B cell (primary cell): ENCODE data around the gene NATD1. TPM values are rescaled to one million over a fixed set of nuclear protein-coding genes. Genes with fewer than 3 reads are reported as not detected.

Experiments
- ATAC-seq: fragments of 200-7000 bp; cut with Tn5 transposase; one replicate; pipeline ENCODE4 v1.10.0; 2021; ENCODE audit warnings: low read depth, mild to moderate bottlenecking, moderate number of reproducible peaks, moderate library complexity
- CTCF ChIA-PET: fragments of 350-600 bp; sonication (Branson Sonifier 250); formaldehyde crosslinking; loops from one replicate; lab custom pipeline; 2021; ENCODE audit warnings: antibody characterized with exemption, inconsistent platforms; lab: Charles Lee
- POLR2A ChIA-PET: fragments of 350-600 bp; sonication (Branson Sonifier 250); formaldehyde crosslinking; loops from one replicate; lab custom pipeline; 2021; ENCODE audit warnings: antibody characterized with exemption; lab: Charles Lee
- DNase-seq: peaks from one replicate; pipeline ENCODE4 v3.0.0; 2013
- H2AFZ ChIP-seq: 2 replicates; pipeline ENCODE4 v1.6.1; 2012; ENCODE audit warnings: mild to moderate bottlenecking, low read depth, low read length; ENCODE audit not compliant: insufficient read depth, poor library complexity, severe bottlenecking
- H3K27ac ChIP-seq, 2 donors: 1 replicate in 1 of 2; 2 replicates in 1 of 2; pipeline ENCODE4 v1.5.1; 2012 to 2013; ENCODE audit warnings: low read length in 2 of 2, mild to moderate bottlenecking in 2 of 2, moderate library complexity in 1 of 2
- H3K27me3 ChIP-seq, 4 experiments: fragments of 200-600 bp in 1 of 4; sonication (generic) in 1 of 4; replicated peaks in 1 of 4; 1 replicate in 2 of 4; 2 replicates in 2 of 4; pipeline versions ENCODE4 v1.6.1 to v1.7.0; 2013 to 2016; ENCODE audit warnings: low read length in 3 of 4, mild to moderate bottlenecking in 2 of 4, mixed read lengths in 1 of 4, moderate library complexity in 1 of 4; ENCODE audit not compliant: insufficient read depth in 4 of 4, control insufficient read depth in 3 of 4; ENCODE audit errors: control extremely low read depth in 1 of 4
- H3K36me3 ChIP-seq, 2 experiments: replicated peaks in 1 of 2; 1 replicate in 1 of 2; 2 replicates in 1 of 2; pipeline versions ENCODE4 v1.6.1 to v1.7.1; 2013; ENCODE audit warnings: low read length in 1 of 2; ENCODE audit not compliant: insufficient read depth in 2 of 2, control insufficient read depth in 1 of 2; ENCODE audit errors: control extremely low read depth in 1 of 2, extremely low read depth in 1 of 2
- H3K4me1 ChIP-seq, 2 donors: fragments of 200-600 bp in 1 of 2; sonication (generic) in 1 of 2; 1 replicate in 1 of 2; 2 replicates in 1 of 2; pipeline versions ENCODE4 v1.5.1 to v1.6.1; 2013 to 2017; ENCODE audit warnings: low read length in 2 of 2; ENCODE audit not compliant: control insufficient read depth in 2 of 2, insufficient read depth in 2 of 2
- H3K4me2 ChIP-seq: replicated peaks from 2 replicates; pipeline ENCODE3; 2012; ENCODE audit warnings: mild to moderate bottlenecking, low read depth, low read length; ENCODE audit not compliant: poor library complexity, severe bottlenecking
- H3K4me3 ChIP-seq, 5 experiments: fragments of 200-600 bp in 1 of 5; sonication (generic) in 1 of 5; 1 replicate in 3 of 5; 2 replicates in 2 of 5; pipeline versions ENCODE4 v1.5.1 to v1.7.0; 2011 to 2016; ENCODE audit warnings: low read length in 4 of 5, mild to moderate bottlenecking in 4 of 5, low read depth in 2 of 5, control low read depth in 1 of 5, moderate library complexity in 1 of 5; ENCODE audit not compliant: insufficient read depth in 1 of 5; ENCODE audit errors: control extremely low read depth in 1 of 5, extremely low read depth in 1 of 5
- H3K79me2 ChIP-seq: fragments of 200-600 bp; sonication (generic); one replicate; pipeline ENCODE4 v1.6.0; 2016; ENCODE audit warnings: low read length; ENCODE audit not compliant: control insufficient read depth, insufficient read depth
- H3K9ac ChIP-seq: fragments of 200-600 bp; sonication (generic); 2 replicates; pipeline ENCODE4 v1.6.1; 2017; ENCODE audit warnings: mild to moderate bottlenecking, low read length, moderate library complexity
- H3K9me3 ChIP-seq, 3 donors: one replicate each; pipeline versions ENCODE4 v1.6.1 to v1.7.1; 2013; ENCODE audit warnings: low read length in 2 of 3; ENCODE audit not compliant: control insufficient read depth in 2 of 3, insufficient read depth in 1 of 3; ENCODE audit errors: control extremely low read depth in 1 of 3
- H4K20me1 ChIP-seq: 2 replicates; pipeline ENCODE4 v1.6.0; 2012; ENCODE audit warnings: mild to moderate bottlenecking, low read length; ENCODE audit not compliant: insufficient read depth, control insufficient read depth, poor library complexity, severe bottlenecking
- H3K27ac Mint-ChIP-seq: one replicate; pipeline ENCODE4 v1.8.0; 2021; ENCODE audit warnings: mixed read lengths
- H3K27me3 Mint-ChIP-seq: one replicate; pipeline ENCODE4 v1.8.0; 2021; ENCODE audit warnings: mixed read lengths
- H3K4me1 Mint-ChIP-seq: one replicate; pipeline ENCODE4 v1.8.0; 2021; ENCODE audit warnings: mixed read lengths
- H3K4me3 Mint-ChIP-seq: one replicate; pipeline ENCODE4 v1.8.0; 2021; ENCODE audit warnings: mixed read lengths
- H3K9me3 Mint-ChIP-seq: one replicate; pipeline ENCODE4 v1.8.0; 2022; ENCODE audit warnings: mixed read lengths; ENCODE audit not compliant: insufficient read depth
- EZH2 ChIP-seq: IDR thresholded peaks from 2 replicates; pipeline ENCODE4 v1.6.1; 2012; ENCODE audit warnings: borderline replicate concordance, low read depth, mild to moderate bottlenecking, moderate library complexity, low read length; ENCODE audit not compliant: insufficient read depth, poor library complexity, severe bottlenecking
- WGBS: methylation state at CpG from one replicate; pipeline ENCODE4 v1.1.5; 2013; ENCODE audit warnings: missing lambda C conversion rate; ENCODE audit not compliant: insufficient coverage; 5-methylcytosine and 5-hydroxymethylcytosine counted together
- intact Hi-C: fragments of 100-400 bp; cut with micrococcal nuclease; formaldehyde crosslinking; loops from one replicate; pipeline ENCODE4 v1.10.0; 2022
- polyA plus RNA-seq: library from polyadenylated mRNA; depleted of rRNA; stranded (reverse); fragments of >200 nt; gene quantifications from 2 replicates; pipeline ENCODE4 v1.2.3, GENCODE V29; 2012
- total RNA-seq, 2 donors: library from RNA; stranded (reverse); fragments of 120-200 nt in 1 of 2; gene quantifications; 1 replicate in 1 of 2; 2 replicates in 1 of 2; pipeline versions ENCODE4 v1.2.3 to v1.2.4, GENCODE V29; 2013 to 2022
- TF ChIP-seq, protein P1 (sequence below): fragments of 200-600 bp; IDR thresholded peaks from one replicate; pipeline ENCODE4 v1.8.0; 2022; ENCODE audit warnings: antibody characterized with exemption, mild to moderate bottlenecking

NATD1 gene
- total and polyA plus RNA-seq, 2 donors (not counting 1 experiment from before 2014, with no cell fraction given) = 2.0 to 6.7 TPM

DNA sequence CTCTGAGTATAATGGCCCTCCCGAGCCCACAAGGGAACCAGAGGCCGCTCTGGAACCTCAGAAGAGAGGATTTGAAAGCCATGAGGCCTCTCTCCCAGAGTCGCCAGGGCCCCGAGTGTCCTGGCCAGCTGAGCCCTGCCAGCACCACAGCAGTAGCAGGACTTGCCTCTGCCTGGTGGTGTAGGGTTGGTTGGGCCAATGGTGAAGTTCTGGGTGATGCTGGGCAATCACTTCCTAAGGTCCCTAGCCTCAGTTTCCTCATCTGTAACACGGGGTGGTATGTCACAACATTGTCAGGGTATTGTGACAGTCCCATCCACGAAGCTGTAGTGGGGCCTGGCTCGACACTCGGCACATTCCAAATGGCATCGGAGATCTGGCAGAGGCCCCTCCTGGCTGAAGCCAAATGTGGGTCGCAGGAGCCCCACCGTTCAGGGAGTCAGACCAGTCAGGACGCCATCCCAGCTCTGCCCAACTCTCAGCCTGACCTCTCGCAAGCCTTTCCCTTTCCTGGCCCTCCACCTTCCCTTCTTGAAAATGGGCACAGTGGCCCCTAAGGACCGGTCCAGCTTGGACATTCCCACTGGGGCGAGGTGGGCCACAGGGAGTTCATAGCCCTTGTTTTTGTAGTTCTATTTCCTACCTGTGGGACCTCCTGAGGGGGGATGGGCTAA, 1.7 kb downstream of the NATD1 start:
- H3K36me3 ChIP-seq = no peaks in the 10 kb centered on the region
- H3K4me2 ChIP-seq = no peak overlapping the region
- H4K20me1 ChIP-seq = no peaks in the 10 kb centered on the region
- H3K27me3 Mint-ChIP-seq = no peaks in the 10 kb centered on the region
- no peak overlapping the region for H3K4me3 ChIP-seq
- DNase-seq (no peak), ATAC-seq (no peak)
- H3K4me3 Mint-ChIP-seq = peak overlapping the region; percentile 84
- ChIA-PET CTCF (interaction anchor here (0.7 to 1.3 kb wide), 4 partner anchors 13 to 261 kb away, joined by 3 to 9 read pairs (median 4); no protein-coding TSS in a partner anchor), POLR2A (interaction anchor here (2.4 kb wide), 1 partner anchor 37 kb away, joined by 9 read pairs; no protein-coding TSS in a partner anchor)
- no peak overlapping the region for H3K27ac Mint-ChIP-seq
- H3K4me1 Mint-ChIP-seq = peaks cover 22% of the 10 kb centered on the region
- H3K27me3 ChIP-seq = no peaks in the 10 kb centered on the region
- no peak overlapping the region for H3K27ac ChIP-seq
- no peak overlapping the region for H3K9ac ChIP-seq
- H3K9me3 Mint-ChIP-seq = no peaks in the 10 kb centered on the region
- no peak overlapping the region for H2AFZ ChIP-seq
- H3K79me2 ChIP-seq = no peaks in the 10 kb centered on the region
- peaks cover 0 to 2% (median 0%) of the 10 kb centered on the region in 3 donors for H3K9me3 ChIP-seq
- 94% methylated on average over 11 of the region's 15 CpGs for WGBS
- TF ChIP-seq, protein P1, sequence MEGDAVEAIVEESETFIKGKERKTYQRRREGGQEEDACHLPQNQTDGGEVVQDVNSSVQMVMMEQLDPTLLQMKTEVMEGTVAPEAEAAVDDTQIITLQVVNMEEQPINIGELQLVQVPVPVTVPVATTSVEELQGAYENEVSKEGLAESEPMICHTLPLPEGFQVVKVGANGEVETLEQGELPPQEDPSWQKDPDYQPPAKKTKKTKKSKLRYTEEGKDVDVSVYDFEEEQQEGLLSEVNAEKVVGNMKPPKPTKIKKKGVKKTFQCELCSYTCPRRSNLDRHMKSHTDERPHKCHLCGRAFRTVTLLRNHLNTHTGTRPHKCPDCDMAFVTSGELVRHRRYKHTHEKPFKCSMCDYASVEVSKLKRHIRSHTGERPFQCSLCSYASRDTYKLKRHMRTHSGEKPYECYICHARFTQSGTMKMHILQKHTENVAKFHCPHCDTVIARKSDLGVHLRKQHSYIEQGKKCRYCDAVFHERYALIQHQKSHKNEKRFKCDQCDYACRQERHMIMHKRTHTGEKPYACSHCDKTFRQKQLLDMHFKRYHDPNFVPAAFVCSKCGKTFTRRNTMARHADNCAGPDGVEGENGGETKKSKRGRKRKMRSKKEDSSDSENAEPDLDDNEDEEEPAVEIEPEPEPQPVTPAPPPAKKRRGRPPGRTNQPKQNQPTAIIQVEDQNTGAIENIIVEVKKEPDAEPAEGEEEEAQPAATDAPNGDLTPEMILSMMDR = no peak
- TF ChIP-seq EZH2 = no peak
- intact Hi-C loops = loop anchor here (2.0 kb wide), 1 partner anchor 71 kb away; no protein-coding TSS in a partner anchor
- H3K4me1 ChIP-seq = peaks cover 11 to 24% of the 10 kb centered on the region in 2 donors

DNA sequence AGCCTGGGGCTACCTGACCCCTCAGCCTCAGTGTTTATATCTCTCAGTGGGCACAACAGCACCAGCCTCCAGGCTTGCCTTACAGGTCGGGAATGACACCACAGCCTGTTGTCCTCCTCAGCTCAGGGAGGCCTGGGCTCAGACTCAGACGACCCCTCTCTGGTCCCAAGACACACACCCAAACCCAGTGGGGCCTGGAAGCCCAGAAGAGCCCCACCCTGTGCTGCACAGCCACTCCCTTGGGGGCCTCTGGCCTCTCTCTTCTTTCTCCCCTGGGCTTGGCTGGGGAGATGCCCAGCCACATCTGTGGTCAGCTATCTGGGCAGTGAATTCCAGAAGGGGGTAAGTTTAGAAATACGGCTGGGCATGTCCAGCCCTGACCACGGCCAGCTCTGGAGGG, 2.4 kb downstream of the NATD1 start:
- ChIA-PET POLR2A (no interaction called here), CTCF (interaction anchor here (0.7 kb wide), 1 partner anchor 257 kb away, joined by 9 read pairs; no protein-coding TSS in a partner anchor)
- ATAC-seq (no peak), DNase-seq (no peak)
- WGBS = 59% methylated on average over 2 of the region's 4 CpGs
- no peaks in the 10 kb centered on the region for H3K9me3 Mint-ChIP-seq
- Histone ChIP-seq H3K27me3 (no peaks in the 10 kb centered on the region), H3K4me1 (peaks cover 11 to 25% of the 10 kb centered on the region in 2 donors), H3K27ac (no peak overlapping the region), H3K36me3 (no peaks in the 10 kb centered on the region), H3K9ac (no peak overlapping the region), H4K20me1 (no peaks in the 10 kb centered on the region), H3K4me2 (no peak overlapping the region), H2AFZ (no peak overlapping the region), H3K4me3 (no peak overlapping the region), H3K9me3 (peaks cover 0 to 2% (median 0%) of the 10 kb centered on the region in 3 donors), H3K79me2 (no peaks in the 10 kb centered on the region)
- intact Hi-C loops = no loop called here
- H3K27me3 Mint-ChIP-seq = no peaks in the 10 kb centered on the region
- H3K27ac Mint-ChIP-seq = peak overlapping the region; percentile 67
- peaks cover 23% of the 10 kb centered on the region for H3K4me1 Mint-ChIP-seq
- H3K4me3 Mint-ChIP-seq = no peak overlapping the region
- TF ChIP-seq, protein P1 = no peak
- no peak for TF ChIP-seq EZH2
